WTC11 (cell line): ENCODE results near the gene NXPH3. TPM values are rescaled to one million over a fixed set of nuclear protein-coding genes. Genes with fewer than 3 reads are reported as not detected.

ENCODE experiments used
- ATAC-seq: fragments of 200-7000 bp; cut with Tn5 transposase; 2 replicates; pipeline ENCODE4 v1.10.0; 2021; ENCODE audit warnings: mild to moderate bottlenecking, moderate library complexity
- CTCF ChIA-PET: fragments of 300-600 bp; sonication (Branson Sonifier 250); formaldehyde crosslinking; loops from one replicate; lab custom pipeline; 2021; ENCODE audit warnings: antibody characterized with exemption; lab: Charles Lee
- POLR2A ChIA-PET: fragments of 350-600 bp; sonication (Branson Sonifier 250); formaldehyde crosslinking; loops from one replicate; lab custom pipeline; 2021; ENCODE audit warnings: antibody characterized with exemption; lab: Charles Lee
- DNase-seq: peaks from one replicate; pipeline ENCODE4 v3.0.0; 2021; ENCODE audit warnings: low spot score
- H3K27ac Mint-ChIP-seq: 2 replicates; pipeline ENCODE4 v1.8.0; 2021; ENCODE audit warnings: mixed read lengths
- H3K27me3 Mint-ChIP-seq: 2 replicates; pipeline ENCODE4 v1.8.0; 2021; ENCODE audit warnings: low read depth, mild to moderate bottlenecking, moderate library complexity, mixed read lengths
- H3K36me3 Mint-ChIP-seq: 2 replicates; pipeline ENCODE4 v1.8.0; 2021; ENCODE audit warnings: mixed read lengths
- H3K4me1 Mint-ChIP-seq: 2 replicates; pipeline ENCODE4 v1.8.0; 2022; ENCODE audit warnings: mixed read lengths
- H3K4me3 Mint-ChIP-seq: 2 replicates; pipeline ENCODE4 v1.8.0; 2021; ENCODE audit warnings: mild to moderate bottlenecking, moderate library complexity, mixed read lengths
- H3K9me3 Mint-ChIP-seq: 2 replicates; pipeline ENCODE4 v1.8.0; 2021; ENCODE audit warnings: mixed read lengths
- CBFB ChIP-seq: sonication (generic); formaldehyde crosslinking; IDR thresholded peaks from 2 replicates; pipeline ENCODE4 v1.8.1; 2022; ENCODE audit warnings: mild to moderate bottlenecking, low read depth, missing genetic modification reagents
- ESRRA ChIP-seq: sonication (generic); formaldehyde crosslinking; IDR thresholded peaks from 2 replicates; pipeline ENCODE4 v1.8.1; 2022; ENCODE audit warnings: mild to moderate bottlenecking, missing genetic modification reagents, borderline replicate concordance
- KAT7 ChIP-seq: sonication (generic); formaldehyde crosslinking; IDR thresholded peaks from 2 replicates; pipeline ENCODE4 v1.8.1; 2023; ENCODE audit warnings: missing genetic modification reagents, mild to moderate bottlenecking, borderline replicate concordance
- MYBL2 ChIP-seq: sonication (generic); formaldehyde crosslinking; IDR thresholded peaks from 2 replicates; pipeline ENCODE4 v1.8.1; 2023; ENCODE audit warnings: mild to moderate bottlenecking, moderate library complexity, missing genetic modification reagents
- NFE2L1 ChIP-seq: sonication (generic); formaldehyde crosslinking; IDR thresholded peaks from 2 replicates; pipeline ENCODE4 v1.8.1; 2023; ENCODE audit warnings: missing genetic modification reagents
- SMAD3 ChIP-seq: sonication (generic); formaldehyde crosslinking; IDR thresholded peaks from 2 replicates; pipeline ENCODE4 v1.8.0; 2022; ENCODE audit warnings: missing genetic modification reagents, mild to moderate bottlenecking, borderline replicate concordance
- ZBTB21 ChIP-seq: sonication (generic); formaldehyde crosslinking; IDR thresholded peaks from 2 replicates; pipeline ENCODE4 v1.8.1; 2023; ENCODE audit warnings: mild to moderate bottlenecking, missing genetic modification reagents, borderline replicate concordance
- ZNF232 ChIP-seq: sonication (generic); formaldehyde crosslinking; IDR thresholded peaks from 2 replicates; pipeline ENCODE4 v1.8.0; 2022; ENCODE audit warnings: mild to moderate bottlenecking, missing genetic modification reagents
- ZNF263 ChIP-seq: sonication (generic); formaldehyde crosslinking; IDR thresholded peaks from 2 replicates; pipeline ENCODE4 v1.8.1; 2022; ENCODE audit warnings: low read depth, mild to moderate bottlenecking, moderate library complexity, missing genetic modification reagents
- ZNF423 ChIP-seq: fragments of 250-450 bp; sonication (Bioruptor Pico); IDR thresholded peaks from 2 replicates; pipeline ENCODE4 v2.1.2; 2022; ENCODE audit warnings: mild to moderate bottlenecking, moderate library complexity
- total RNA-seq: library from RNA; stranded (reverse); gene quantifications from 3 replicates; pipeline ENCODE4 v1.2.3, GENCODE V29; 2021
- TF ChIP-seq, protein P1 (sequence below): fragments of 250-450 bp; sonication (Bioruptor Pico); conservative IDR thresholded peaks from 2 replicates; pipeline ENCODE4 v1.9.0; 2021; ENCODE audit warnings: mild to moderate bottlenecking
- TF ChIP-seq, protein P2 (sequence below): sonication (generic); formaldehyde crosslinking; IDR thresholded peaks from 2 replicates; pipeline ENCODE4 v1.8.0; 2023; ENCODE audit warnings: missing genetic modification reagents, mild to moderate bottlenecking, borderline replicate concordance
- TF ChIP-seq, protein P3 (sequence below): sonication (generic); formaldehyde crosslinking; IDR thresholded peaks from 2 replicates; pipeline ENCODE4 v1.8.1; 2023; ENCODE audit warnings: mild to moderate bottlenecking, missing genetic modification reagents, moderate library complexity
- TF ChIP-seq, protein P4 (sequence below): sonication (generic); formaldehyde crosslinking; conservative IDR thresholded peaks from 2 replicates; pipeline ENCODE4 v1.8.1; 2022; ENCODE audit warnings: mild to moderate bottlenecking, missing genetic modification reagents
- TF ChIP-seq, protein P5 (sequence below): fragments of 200-600 bp; IDR thresholded peaks from 2 replicates; pipeline ENCODE4 v1.8.0; 2022; ENCODE audit warnings: antibody characterized with exemption
- TF ChIP-seq, protein P6 (sequence below): fragments of 250-450 bp; sonication (Bioruptor Pico); IDR thresholded peaks from 2 replicates; pipeline ENCODE4 v2.1.2; 2022; ENCODE audit warnings: mild to moderate bottlenecking, moderate library complexity
- TF ChIP-seq, protein P7 (sequence below): sonication (generic); formaldehyde crosslinking; IDR thresholded peaks from 2 replicates; pipeline ENCODE4 v1.8.0; 2022; ENCODE audit warnings: missing genetic modification reagents

The NXPH3 gene
- total RNA-seq, 1 experiment from 2014 or later = 3.4 TPM

DNA sequence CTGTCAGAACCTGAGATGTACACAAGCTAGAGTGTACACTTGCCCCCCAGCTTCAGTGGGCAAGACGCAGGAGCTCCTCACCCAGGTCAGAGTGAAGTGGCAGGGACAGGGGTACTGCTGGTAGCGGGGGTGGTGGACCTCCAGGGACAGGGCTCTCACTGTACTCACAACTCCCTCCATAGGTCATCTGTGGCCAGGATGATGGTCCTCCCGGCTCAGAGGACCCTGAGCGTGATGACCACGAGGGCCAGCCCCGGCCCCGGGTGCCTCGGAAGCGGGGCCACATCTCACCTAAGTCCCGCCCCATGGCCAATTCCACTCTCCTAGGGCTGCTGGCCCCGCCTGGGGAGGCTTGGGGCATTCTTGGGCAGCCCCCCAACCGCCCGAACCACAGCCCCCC is 2.7 kb downstream of the NXPH3 start (continued):
- TF ChIP-seq, protein P1, sequence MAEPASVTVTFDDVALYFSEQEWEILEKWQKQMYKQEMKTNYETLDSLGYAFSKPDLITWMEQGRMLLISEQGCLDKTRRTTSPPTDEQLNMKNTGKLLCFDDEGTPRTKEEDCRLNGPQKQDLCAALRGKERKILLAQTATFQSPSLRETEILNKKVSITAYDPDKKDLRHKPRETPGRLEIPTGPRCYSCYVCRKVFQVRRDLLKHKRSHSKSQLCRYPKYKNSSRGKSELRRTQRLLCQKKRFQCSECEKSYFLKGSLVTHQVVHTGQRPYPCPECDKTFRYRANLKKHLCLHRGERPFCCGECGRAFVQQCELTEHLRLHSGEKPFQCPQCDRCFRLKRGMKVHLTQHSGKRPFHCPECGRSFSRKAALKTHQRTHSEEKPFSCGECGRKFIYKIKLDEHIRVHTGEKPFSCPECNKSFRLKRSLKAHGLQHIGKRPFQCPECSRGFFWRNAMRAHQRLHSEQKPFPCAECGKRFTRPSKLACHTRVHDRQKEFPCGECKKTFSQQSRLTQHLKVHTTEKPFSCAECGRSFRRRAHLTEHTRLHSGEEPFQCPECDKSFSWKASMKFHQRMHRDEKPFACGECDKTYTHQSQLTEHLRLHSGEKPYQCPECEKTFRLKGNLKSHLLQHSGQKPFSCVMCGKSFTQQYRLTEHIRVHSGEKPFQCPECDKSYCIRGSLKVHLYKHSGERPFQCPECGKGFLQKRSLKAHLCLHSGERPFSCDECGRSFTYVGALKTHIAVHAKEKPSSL (CRISPR knock-in tag) = no peak
- no peak for TF ChIP-seq ESRRA
- no peak for TF ChIP-seq ZBTB21 (CRISPR knock-in tag)
- no peak for TF ChIP-seq NFE2L1 (CRISPR knock-in tag)
- no peak for TF ChIP-seq KAT7 (CRISPR knock-in tag)
- TF ChIP-seq ZNF423 = no peak
- TF ChIP-seq, protein P2, sequence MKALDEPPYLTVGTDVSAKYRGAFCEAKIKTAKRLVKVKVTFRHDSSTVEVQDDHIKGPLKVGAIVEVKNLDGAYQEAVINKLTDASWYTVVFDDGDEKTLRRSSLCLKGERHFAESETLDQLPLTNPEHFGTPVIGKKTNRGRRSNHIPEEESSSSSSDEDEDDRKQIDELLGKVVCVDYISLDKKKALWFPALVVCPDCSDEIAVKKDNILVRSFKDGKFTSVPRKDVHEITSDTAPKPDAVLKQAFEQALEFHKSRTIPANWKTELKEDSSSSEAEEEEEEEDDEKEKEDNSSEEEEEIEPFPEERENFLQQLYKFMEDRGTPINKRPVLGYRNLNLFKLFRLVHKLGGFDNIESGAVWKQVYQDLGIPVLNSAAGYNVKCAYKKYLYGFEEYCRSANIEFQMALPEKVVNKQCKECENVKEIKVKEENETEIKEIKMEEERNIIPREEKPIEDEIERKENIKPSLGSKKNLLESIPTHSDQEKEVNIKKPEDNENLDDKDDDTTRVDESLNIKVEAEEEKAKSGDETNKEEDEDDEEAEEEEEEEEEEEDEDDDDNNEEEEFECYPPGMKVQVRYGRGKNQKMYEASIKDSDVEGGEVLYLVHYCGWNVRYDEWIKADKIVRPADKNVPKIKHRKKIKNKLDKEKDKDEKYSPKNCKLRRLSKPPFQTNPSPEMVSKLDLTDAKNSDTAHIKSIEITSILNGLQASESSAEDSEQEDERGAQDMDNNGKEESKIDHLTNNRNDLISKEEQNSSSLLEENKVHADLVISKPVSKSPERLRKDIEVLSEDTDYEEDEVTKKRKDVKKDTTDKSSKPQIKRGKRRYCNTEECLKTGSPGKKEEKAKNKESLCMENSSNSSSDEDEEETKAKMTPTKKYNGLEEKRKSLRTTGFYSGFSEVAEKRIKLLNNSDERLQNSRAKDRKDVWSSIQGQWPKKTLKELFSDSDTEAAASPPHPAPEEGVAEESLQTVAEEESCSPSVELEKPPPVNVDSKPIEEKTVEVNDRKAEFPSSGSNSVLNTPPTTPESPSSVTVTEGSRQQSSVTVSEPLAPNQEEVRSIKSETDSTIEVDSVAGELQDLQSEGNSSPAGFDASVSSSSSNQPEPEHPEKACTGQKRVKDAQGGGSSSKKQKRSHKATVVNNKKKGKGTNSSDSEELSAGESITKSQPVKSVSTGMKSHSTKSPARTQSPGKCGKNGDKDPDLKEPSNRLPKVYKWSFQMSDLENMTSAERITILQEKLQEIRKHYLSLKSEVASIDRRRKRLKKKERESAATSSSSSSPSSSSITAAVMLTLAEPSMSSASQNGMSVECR (CRISPR knock-in tag) = no peak
- no peak for TF ChIP-seq ZNF263 (CRISPR knock-in tag)
- TF ChIP-seq SMAD3 (CRISPR knock-in tag) = no peak
- TF ChIP-seq, protein P3, sequence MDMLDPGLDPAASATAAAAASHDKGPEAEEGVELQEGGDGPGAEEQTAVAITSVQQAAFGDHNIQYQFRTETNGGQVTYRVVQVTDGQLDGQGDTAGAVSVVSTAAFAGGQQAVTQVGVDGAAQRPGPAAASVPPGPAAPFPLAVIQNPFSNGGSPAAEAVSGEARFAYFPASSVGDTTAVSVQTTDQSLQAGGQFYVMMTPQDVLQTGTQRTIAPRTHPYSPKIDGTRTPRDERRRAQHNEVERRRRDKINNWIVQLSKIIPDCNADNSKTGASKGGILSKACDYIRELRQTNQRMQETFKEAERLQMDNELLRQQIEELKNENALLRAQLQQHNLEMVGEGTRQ = no peak
- TF ChIP-seq MYBL2 (CRISPR knock-in tag) = no peak

DNA sequence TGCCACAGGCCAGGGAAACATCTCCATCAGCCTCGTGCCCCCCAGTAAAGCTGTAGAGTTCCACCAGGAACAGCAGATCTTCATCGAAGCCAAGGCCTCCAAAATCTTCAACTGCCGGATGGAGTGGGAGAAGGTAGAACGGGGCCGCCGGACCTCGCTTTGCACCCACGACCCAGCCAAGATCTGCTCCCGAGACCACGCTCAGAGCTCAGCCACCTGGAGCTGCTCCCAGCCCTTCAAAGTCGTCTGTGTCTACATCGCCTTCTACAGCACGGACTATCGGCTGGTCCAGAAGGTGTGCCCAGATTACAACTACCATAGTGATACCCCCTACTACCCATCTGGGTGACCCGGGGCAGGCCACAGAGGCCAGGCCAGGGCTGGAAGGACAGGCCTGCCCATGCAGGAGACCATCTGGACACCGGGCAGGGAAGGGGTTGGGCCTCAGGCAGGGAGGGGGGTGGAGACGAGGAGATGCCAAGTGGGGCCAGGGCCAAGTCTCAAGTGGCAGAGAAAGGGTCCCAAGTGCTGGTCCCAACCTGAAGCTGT is 3.4 kb downstream of the NXPH3 start:
- Mint-ChIP-seq H3K27ac (no peak overlapping the region), H3K27me3 (peaks cover 21% of the 10 kb centered on the region), H3K36me3 (no peaks in the 10 kb centered on the region), H3K4me3 (no peak overlapping the region), H3K9me3 (no peaks in the 10 kb centered on the region), H3K4me1 (peaks cover 10% of the 10 kb centered on the region)
- no peak for ATAC-seq
- no peak for DNase-seq
- ChIA-PET POLR2A (no interaction called here), CTCF (interaction anchor here (0.6 kb wide), 1 partner anchor 98 kb away, joined by 4 read pairs; no protein-coding TSS in a partner anchor)
- TF ChIP-seq, protein P4, sequence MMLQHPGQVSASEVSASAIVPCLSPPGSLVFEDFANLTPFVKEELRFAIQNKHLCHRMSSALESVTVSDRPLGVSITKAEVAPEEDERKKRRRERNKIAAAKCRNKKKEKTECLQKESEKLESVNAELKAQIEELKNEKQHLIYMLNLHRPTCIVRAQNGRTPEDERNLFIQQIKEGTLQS (CRISPR knock-in tag) = no peak
- TF ChIP-seq, protein P5, sequence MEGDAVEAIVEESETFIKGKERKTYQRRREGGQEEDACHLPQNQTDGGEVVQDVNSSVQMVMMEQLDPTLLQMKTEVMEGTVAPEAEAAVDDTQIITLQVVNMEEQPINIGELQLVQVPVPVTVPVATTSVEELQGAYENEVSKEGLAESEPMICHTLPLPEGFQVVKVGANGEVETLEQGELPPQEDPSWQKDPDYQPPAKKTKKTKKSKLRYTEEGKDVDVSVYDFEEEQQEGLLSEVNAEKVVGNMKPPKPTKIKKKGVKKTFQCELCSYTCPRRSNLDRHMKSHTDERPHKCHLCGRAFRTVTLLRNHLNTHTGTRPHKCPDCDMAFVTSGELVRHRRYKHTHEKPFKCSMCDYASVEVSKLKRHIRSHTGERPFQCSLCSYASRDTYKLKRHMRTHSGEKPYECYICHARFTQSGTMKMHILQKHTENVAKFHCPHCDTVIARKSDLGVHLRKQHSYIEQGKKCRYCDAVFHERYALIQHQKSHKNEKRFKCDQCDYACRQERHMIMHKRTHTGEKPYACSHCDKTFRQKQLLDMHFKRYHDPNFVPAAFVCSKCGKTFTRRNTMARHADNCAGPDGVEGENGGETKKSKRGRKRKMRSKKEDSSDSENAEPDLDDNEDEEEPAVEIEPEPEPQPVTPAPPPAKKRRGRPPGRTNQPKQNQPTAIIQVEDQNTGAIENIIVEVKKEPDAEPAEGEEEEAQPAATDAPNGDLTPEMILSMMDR = no peak
- TF ChIP-seq ZNF232 (CRISPR knock-in tag) = no peak
- TF ChIP-seq CBFB (CRISPR knock-in tag) = no peak
- TF ChIP-seq, protein P6, sequence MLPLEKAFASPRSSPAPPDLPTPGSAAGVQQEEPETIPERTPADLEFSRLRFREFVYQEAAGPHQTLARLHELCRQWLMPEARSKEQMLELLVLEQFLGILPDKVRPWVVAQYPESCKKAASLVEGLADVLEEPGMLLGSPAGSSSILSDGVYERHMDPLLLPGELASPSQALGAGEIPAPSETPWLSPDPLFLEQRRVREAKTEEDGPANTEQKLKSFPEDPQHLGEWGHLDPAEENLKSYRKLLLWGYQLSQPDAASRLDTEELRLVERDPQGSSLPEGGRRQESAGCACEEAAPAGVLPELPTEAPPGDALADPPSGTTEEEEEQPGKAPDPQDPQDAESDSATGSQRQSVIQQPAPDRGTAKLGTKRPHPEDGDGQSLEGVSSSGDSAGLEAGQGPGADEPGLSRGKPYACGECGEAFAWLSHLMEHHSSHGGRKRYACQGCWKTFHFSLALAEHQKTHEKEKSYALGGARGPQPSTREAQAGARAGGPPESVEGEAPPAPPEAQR (CRISPR knock-in tag) = no peak
- TF ChIP-seq, protein P1 (CRISPR knock-in tag) = no peak
- TF ChIP-seq, protein P7, sequence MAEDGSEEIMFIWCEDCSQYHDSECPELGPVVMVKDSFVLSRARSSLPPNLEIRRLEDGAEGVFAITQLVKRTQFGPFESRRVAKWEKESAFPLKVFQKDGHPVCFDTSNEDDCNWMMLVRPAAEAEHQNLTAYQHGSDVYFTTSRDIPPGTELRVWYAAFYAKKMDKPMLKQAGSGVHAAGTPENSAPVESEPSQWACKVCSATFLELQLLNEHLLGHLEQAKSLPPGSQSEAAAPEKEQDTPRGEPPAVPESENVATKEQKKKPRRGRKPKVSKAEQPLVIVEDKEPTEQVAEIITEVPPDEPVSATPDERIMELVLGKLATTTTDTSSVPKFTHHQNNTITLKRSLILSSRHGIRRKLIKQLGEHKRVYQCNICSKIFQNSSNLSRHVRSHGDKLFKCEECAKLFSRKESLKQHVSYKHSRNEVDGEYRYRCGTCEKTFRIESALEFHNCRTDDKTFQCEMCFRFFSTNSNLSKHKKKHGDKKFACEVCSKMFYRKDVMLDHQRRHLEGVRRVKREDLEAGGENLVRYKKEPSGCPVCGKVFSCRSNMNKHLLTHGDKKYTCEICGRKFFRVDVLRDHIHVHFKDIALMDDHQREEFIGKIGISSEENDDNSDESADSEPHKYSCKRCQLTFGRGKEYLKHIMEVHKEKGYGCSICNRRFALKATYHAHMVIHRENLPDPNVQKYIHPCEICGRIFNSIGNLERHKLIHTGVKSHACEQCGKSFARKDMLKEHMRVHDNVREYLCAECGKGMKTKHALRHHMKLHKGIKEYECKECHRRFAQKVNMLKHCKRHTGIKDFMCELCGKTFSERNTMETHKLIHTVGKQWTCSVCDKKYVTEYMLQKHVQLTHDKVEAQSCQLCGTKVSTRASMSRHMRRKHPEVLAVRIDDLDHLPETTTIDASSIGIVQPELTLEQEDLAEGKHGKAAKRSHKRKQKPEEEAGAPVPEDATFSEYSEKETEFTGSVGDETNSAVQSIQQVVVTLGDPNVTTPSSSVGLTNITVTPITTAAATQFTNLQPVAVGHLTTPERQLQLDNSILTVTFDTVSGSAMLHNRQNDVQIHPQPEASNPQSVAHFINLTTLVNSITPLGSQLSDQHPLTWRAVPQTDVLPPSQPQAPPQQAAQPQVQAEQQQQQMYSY (CRISPR knock-in tag) = no peak
